HCT116 (cell line): ENCODE measurements around the gene ASB4. TPM values are rescaled to one million over a fixed set of nuclear protein-coding genes. Genes with fewer than 3 reads are reported as not detected.

ENCODE experiments used
- ATAC-seq: fragments of 200-7000 bp; cut with Tn5 transposase; 2 replicates; pipeline ENCODE4 v1.9.1; 2020; ENCODE audit warnings: mild to moderate bottlenecking, moderate library complexity
- BruUV-seq: library from RNA; stranded (reverse); fragments of 400-500 nt; replicated peaks from 2 replicates; lab custom pipeline; 2021; lab: Mats Ljungman, UMichigan
- CTCF ChIA-PET: fragments of 300-600 bp; sonication (Branson Sonifier 250); formaldehyde crosslinking; loops from one replicate; lab custom pipeline; 2021; ENCODE audit warnings: antibody characterized with exemption; lab: Charles Lee
- POLR2A ChIA-PET: fragments of 300-600, 350-600 bp; sonication (Branson Sonifier 250); formaldehyde crosslinking; loops from one replicate; lab custom pipeline; 2021; ENCODE audit warnings: antibody characterized with exemption; lab: Charles Lee
- RAD21 ChIA-PET, 2 experiments: fragments of 300-600 bp; sonication (Branson Sonifier 250); formaldehyde crosslinking; loops; one replicate each; lab custom pipeline; 2023; ENCODE audit warnings: low total read pairs in 2 of 2; ENCODE audit not compliant: uncharacterized antibody in 2 of 2, unreplicated experiment in 2 of 2, low non-redundant PET in 1 of 2; lab: Charles Lee
- DNase-seq: peaks from one replicate; pipeline ENCODE4 v3.0.0-alpha.2; 2010; ENCODE audit warnings: low read depth, low spot score
- H2AFZ ChIP-seq: fragments of 200-600 bp; shearing (Covaris generic), sonication (generic); 2 replicates; pipeline ENCODE4 v1.6.1; 2017; ENCODE audit warnings: low read depth, mixed run types, mixed read lengths, antibody characterized with exemption, low read length; ENCODE audit not compliant: poor library complexity, severe bottlenecking
- H3K27ac ChIP-seq: 2 replicates; pipeline ENCODE4 v1.5.1; 2012; ENCODE audit warnings: low read depth, low read length
- H3K27me3 ChIP-seq: fragments of 200-600 bp; sonication (generic); 2 replicates; pipeline ENCODE4 v1.6.1; 2016; ENCODE audit warnings: mixed run types, low read length, mixed read lengths; ENCODE audit not compliant: insufficient read depth
- H3K36me3 ChIP-seq, 2 experiments: fragments of 200-500 bp in 1 of 2; fragments of 200-600 bp in 1 of 2; sonication (Bioruptor generic) in 1 of 2; sonication (generic) in 1 of 2; 2 replicates each; pipeline versions ENCODE4 v1.5.1 to v1.6.1; 2014 to 2016; ENCODE audit warnings: low read length in 2 of 2, inconsistent platforms in 1 of 2, mixed read lengths in 1 of 2, mixed run types in 1 of 2; ENCODE audit not compliant: insufficient read depth in 2 of 2, control insufficient read depth in 1 of 2
- H3K4me1 ChIP-seq, 2 experiments: fragments of 200-600 bp in 1 of 2; sonication (generic) in 1 of 2; 2 replicates each; pipeline versions ENCODE4 v1.5.1 to v1.6.1; 2012 to 2017; ENCODE audit warnings: low read length in 2 of 2, inconsistent platforms in 1 of 2, mild to moderate bottlenecking in 1 of 2, mixed read lengths in 1 of 2, mixed run types in 1 of 2, moderate library complexity in 1 of 2; ENCODE audit not compliant: insufficient read depth in 2 of 2, control insufficient read depth in 1 of 2
- H3K4me2 ChIP-seq: fragments of 200-600 bp; sonication (generic); 2 replicates; pipeline ENCODE4 v1.6.1; 2017; ENCODE audit warnings: mixed run types, low read length, mixed read lengths
- H3K4me3 ChIP-seq, 2 experiments: fragments of 200-600 bp in 1 of 2; sonication (generic) in 1 of 2; replicated peaks in 1 of 2; 2 replicates each; pipeline ENCODE4 v1.5.1; 2011 to 2016; ENCODE audit warnings: low read length in 2 of 2, control low read depth in 1 of 2, low read depth in 1 of 2, mild to moderate bottlenecking in 1 of 2, mixed read lengths in 1 of 2, mixed run types in 1 of 2
- H3K79me2 ChIP-seq: fragments of 200-600 bp; sonication (generic); 2 replicates; pipeline ENCODE4 v1.6.1; 2017; ENCODE audit warnings: mild to moderate bottlenecking, mixed run types, low read length, moderate library complexity, mixed read lengths; ENCODE audit not compliant: insufficient read depth
- H3K9ac ChIP-seq: fragments of 200-600 bp; sonication (generic); 2 replicates; pipeline ENCODE4 v1.6.1; 2016; ENCODE audit warnings: low read length, mixed read lengths
- H3K9me2 ChIP-seq: fragments of 200-600 bp; sonication (generic), shearing (Covaris generic); 2 replicates; pipeline ENCODE4 v1.6.1; 2017; ENCODE audit warnings: mixed run types, mild to moderate bottlenecking, moderate library complexity; ENCODE audit not compliant: insufficient read depth
- H3K9me3 ChIP-seq, 2 experiments: fragments of 200-500 bp in 1 of 2; fragments of 200-600 bp in 1 of 2; sonication (Bioruptor generic) in 1 of 2; sonication (generic) in 1 of 2; 2 replicates each; pipeline ENCODE4 v1.6.1; 2014 to 2017; ENCODE audit warnings: low read length in 2 of 2, mixed read lengths in 2 of 2, inconsistent platforms in 1 of 2, low read depth in 1 of 2, mild to moderate bottlenecking in 1 of 2, mixed run types in 1 of 2, moderate library complexity in 1 of 2; ENCODE audit not compliant: control insufficient read depth in 1 of 2, insufficient read depth in 1 of 2
- H4K20me1 ChIP-seq: fragments of 200-600 bp; sonication (generic), shearing (Covaris generic); 2 replicates; pipeline ENCODE4 v1.6.1; 2017; ENCODE audit warnings: mixed run types, mild to moderate bottlenecking, moderate library complexity; ENCODE audit not compliant: insufficient read depth
- CEBPB ChIP-seq: IDR thresholded peaks from 2 replicates; pipeline ENCODE4 v1.6.1; 2012; ENCODE audit warnings: low read depth
- EGR1 ChIP-seq: IDR thresholded peaks from 2 replicates; pipeline ENCODE4 v1.6.1; 2012; ENCODE audit warnings: low read depth
- ELF1 ChIP-seq: IDR thresholded peaks from 2 replicates; pipeline ENCODE4 v1.6.1; 2012; ENCODE audit warnings: low read depth, borderline replicate concordance
- EZH2phosphoT487 ChIP-seq: fragments of 200-600 bp; IDR thresholded peaks from 2 replicates; pipeline ENCODE4 v1.6.1; 2018; ENCODE audit warnings: antibody characterized with exemption, borderline replicate concordance
- FOSL1 ChIP-seq: IDR thresholded peaks from 2 replicates; pipeline ENCODE4 v1.6.1; 2012; ENCODE audit warnings: low read depth
- JUND ChIP-seq: IDR thresholded peaks from 2 replicates; pipeline ENCODE4 v1.6.1; 2012
- SIN3A ChIP-seq: IDR thresholded peaks from 2 replicates; pipeline ENCODE4 v1.6.1; 2012; ENCODE audit warnings: low read depth
- SP1 ChIP-seq: IDR thresholded peaks from 2 replicates; pipeline ENCODE4 v1.6.1; 2012; ENCODE audit warnings: low read depth
- SRF ChIP-seq: IDR thresholded peaks from 2 replicates; pipeline ENCODE4 v1.6.1; 2012; ENCODE audit warnings: low read depth
- TCF7L2 ChIP-seq: IDR thresholded peaks from 2 replicates; pipeline ENCODE4 v1.7.0; 2011; ENCODE audit warnings: borderline replicate concordance, inconsistent platforms; ENCODE audit not compliant: insufficient read depth, insufficient read length; ENCODE audit errors: extremely low read depth
- YY1 ChIP-seq: IDR thresholded peaks from 2 replicates; pipeline ENCODE4 v1.6.1; 2011; ENCODE audit warnings: low read length, low read depth, moderate library complexity, mild to moderate bottlenecking; ENCODE audit not compliant: insufficient replicate concordance; ENCODE audit errors: extremely low read depth
- ZNF274 ChIP-seq: fragments of 200-500 bp; sonication (Bioruptor generic); IDR thresholded peaks from 2 replicates; pipeline ENCODE4 v1.6.1; 2014; ENCODE audit warnings: mild to moderate bottlenecking, low read depth, low read length, inconsistent platforms
- intact Hi-C: fragments of 100-400 bp; cut with micrococcal nuclease; formaldehyde crosslinking; loops from 2 replicates; pipeline ENCODE4 v1.10.0; 2022
- total RNA-seq: library from RNA; stranded (reverse); gene quantifications from one replicate; pipeline ENCODE4 v1.2.1, GENCODE V29; 2021; ENCODE audit not compliant: unreplicated experiment
- TF ChIP-seq, protein P1 (sequence below): IDR thresholded peaks from 2 replicates; pipeline ENCODE4 v1.6.1; 2012
- TF ChIP-seq, protein P2 (sequence below): IDR thresholded peaks from 2 replicates; pipeline ENCODE4 v1.6.1; 2012; ENCODE audit warnings: low read depth
- TF ChIP-seq, protein P3 (sequence below): IDR thresholded peaks from 2 replicates; pipeline ENCODE4 v1.6.1; 2011; ENCODE audit warnings: mild to moderate bottlenecking, low read length, moderate library complexity; ENCODE audit not compliant: insufficient replicate concordance; ENCODE audit errors: extremely low read depth
- TF ChIP-seq, protein P4 (sequence below): IDR thresholded peaks from 2 replicates; pipeline ENCODE4 v1.6.1; 2012

Gene ASB4
- total RNA-seq, 1 experiment from 2014 or later: 0.12 TPM

DNA sequence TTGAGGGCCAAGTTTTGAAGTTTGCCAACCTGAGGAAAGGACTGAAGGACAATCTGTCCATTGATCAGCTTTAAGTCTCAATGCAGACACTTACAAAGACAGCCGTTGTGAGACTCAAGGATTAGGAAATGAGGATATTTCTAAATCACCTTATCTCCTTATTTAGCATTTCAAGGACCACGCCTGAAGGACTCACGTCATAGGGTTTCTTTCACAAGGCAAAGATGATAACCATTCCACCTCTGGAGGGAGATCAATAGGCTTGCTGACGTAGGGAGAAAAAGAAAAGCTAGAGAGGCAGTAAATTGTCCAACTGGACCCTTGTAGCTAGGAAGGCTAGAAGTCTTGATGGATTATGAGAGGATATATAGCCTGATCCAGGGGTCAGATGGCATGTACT lies 3.3 kb upstream of the ASB4 start:
- ChIA-PET CTCF (interaction anchor here (0.9 to 2.0 kb wide), 2 partner anchors 205 to 208 kb away, joined by 4 read pairs; no protein-coding TSS in a partner anchor), POLR2A (no interaction called here), RAD21 (no interaction called here)
- H3K9me3 ChIP-seq: no peaks in the 10 kb centered on the region
- TF ChIP-seq EGR1 (no peak), ZNF274 (no peak), EZH2phosphoT487 (no peak)
- intact Hi-C loops: no loop called here
- no peaks in the 10 kb centered on the region for H3K27me3 ChIP-seq
- H3K36me3 ChIP-seq: no peaks in the 10 kb centered on the region
- no peak overlapping the region for H3K27ac ChIP-seq
- H3K9me2 ChIP-seq: no peaks in the 10 kb centered on the region
- no peaks in the 10 kb centered on the region for H4K20me1 ChIP-seq
- H3K4me2 ChIP-seq: no peak overlapping the region
- ATAC-seq: no peak
- no peaks in the 10 kb centered on the region for H3K4me1 ChIP-seq
- no peak overlapping the region for H3K4me3 ChIP-seq
- BruUV-seq: no TSS peak
- no peak overlapping the region for H2AFZ ChIP-seq
- no peak for DNase-seq
- no peaks in the 10 kb centered on the region for H3K79me2 ChIP-seq
- H3K9ac ChIP-seq: no peak overlapping the region

DNA sequence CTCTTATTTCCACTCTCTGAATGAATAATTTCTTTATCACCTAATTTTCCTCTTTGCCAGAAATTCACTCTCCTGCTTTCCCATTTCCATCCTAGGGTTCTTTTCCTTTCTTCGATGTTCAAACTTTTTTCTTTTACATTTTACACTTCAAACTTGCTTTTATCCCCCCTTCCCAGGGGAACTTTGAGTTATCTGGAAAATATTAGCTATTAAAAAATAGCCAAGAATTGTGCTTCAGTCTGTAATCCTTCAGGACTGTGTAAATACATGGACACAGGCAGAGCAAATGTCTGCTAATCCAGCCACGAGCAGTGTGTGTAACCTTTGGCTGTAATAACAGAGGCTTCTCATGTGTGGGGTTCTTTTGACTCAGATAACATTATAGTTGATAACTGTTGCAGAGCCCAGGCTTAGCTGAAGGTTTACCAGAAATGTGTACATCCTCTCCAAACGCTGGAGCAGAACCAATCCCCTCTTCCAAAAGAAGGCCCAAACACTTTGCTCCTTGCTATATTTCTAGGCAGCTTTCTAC lies 4.6 kb downstream of the ASB4 start:
- H3K4me3 ChIP-seq: no peak overlapping the region
- TF ChIP-seq, protein P1, sequence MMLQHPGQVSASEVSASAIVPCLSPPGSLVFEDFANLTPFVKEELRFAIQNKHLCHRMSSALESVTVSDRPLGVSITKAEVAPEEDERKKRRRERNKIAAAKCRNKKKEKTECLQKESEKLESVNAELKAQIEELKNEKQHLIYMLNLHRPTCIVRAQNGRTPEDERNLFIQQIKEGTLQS: no peak
- TF ChIP-seq, protein P2, sequence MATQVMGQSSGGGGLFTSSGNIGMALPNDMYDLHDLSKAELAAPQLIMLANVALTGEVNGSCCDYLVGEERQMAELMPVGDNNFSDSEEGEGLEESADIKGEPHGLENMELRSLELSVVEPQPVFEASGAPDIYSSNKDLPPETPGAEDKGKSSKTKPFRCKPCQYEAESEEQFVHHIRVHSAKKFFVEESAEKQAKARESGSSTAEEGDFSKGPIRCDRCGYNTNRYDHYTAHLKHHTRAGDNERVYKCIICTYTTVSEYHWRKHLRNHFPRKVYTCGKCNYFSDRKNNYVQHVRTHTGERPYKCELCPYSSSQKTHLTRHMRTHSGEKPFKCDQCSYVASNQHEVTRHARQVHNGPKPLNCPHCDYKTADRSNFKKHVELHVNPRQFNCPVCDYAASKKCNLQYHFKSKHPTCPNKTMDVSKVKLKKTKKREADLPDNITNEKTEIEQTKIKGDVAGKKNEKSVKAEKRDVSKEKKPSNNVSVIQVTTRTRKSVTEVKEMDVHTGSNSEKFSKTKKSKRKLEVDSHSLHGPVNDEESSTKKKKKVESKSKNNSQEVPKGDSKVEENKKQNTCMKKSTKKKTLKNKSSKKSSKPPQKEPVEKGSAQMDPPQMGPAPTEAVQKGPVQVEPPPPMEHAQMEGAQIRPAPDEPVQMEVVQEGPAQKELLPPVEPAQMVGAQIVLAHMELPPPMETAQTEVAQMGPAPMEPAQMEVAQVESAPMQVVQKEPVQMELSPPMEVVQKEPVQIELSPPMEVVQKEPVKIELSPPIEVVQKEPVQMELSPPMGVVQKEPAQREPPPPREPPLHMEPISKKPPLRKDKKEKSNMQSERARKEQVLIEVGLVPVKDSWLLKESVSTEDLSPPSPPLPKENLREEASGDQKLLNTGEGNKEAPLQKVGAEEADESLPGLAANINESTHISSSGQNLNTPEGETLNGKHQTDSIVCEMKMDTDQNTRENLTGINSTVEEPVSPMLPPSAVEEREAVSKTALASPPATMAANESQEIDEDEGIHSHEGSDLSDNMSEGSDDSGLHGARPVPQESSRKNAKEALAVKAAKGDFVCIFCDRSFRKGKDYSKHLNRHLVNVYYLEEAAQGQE: no peak
- TF ChIP-seq SRF (no peak), SIN3A (no peak), SP1 (no peak), CEBPB (no peak), ELF1 (no peak), JUND (no peak), FOSL1 (no peak), TCF7L2 (no peak), YY1 (no peak)
- TF ChIP-seq, protein P3, sequence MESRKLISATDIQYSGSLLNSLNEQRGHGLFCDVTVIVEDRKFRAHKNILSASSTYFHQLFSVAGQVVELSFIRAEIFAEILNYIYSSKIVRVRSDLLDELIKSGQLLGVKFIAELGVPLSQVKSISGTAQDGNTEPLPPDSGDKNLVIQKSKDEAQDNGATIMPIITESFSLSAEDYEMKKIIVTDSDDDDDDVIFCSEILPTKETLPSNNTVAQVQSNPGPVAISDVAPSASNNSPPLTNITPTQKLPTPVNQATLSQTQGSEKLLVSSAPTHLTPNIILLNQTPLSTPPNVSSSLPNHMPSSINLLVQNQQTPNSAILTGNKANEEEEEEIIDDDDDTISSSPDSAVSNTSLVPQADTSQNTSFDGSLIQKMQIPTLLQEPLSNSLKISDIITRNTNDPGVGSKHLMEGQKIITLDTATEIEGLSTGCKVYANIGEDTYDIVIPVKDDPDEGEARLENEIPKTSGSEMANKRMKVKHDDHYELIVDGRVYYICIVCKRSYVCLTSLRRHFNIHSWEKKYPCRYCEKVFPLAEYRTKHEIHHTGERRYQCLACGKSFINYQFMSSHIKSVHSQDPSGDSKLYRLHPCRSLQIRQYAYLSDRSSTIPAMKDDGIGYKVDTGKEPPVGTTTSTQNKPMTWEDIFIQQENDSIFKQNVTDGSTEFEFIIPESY: no peak
- TF ChIP-seq, protein P4, sequence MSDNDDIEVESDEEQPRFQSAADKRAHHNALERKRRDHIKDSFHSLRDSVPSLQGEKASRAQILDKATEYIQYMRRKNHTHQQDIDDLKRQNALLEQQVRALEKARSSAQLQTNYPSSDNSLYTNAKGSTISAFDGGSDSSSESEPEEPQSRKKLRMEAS: no peak

More for the DNA sequence above, 4.6 kb downstream of the ASB4 start:
- no peaks in the 10 kb centered on the region for H3K36me3 ChIP-seq
- no peaks in the 10 kb centered on the region for H3K9me3 ChIP-seq
- no peaks in the 10 kb centered on the region for H3K27me3 ChIP-seq
- ChIA-PET POLR2A (no interaction called here), CTCF (interaction anchor here (1.4 to 4.7 kb wide), 5 partner anchors 12 to 200 kb away, joined by 3 to 19 read pairs (median 10); no protein-coding TSS in a partner anchor), RAD21 (no interaction called here)
- ATAC-seq: no peak
- intact Hi-C loops: no loop called here
- no peak for DNase-seq
- H3K27ac ChIP-seq: no peak overlapping the region
- no peaks in the 10 kb centered on the region for H4K20me1 ChIP-seq
- H3K4me2 ChIP-seq: no peak overlapping the region
- peaks cover 20 to 30% of the 10 kb centered on the region in 2 experiments for H3K4me1 ChIP-seq
- H3K79me2 ChIP-seq: no peaks in the 10 kb centered on the region
- no peaks in the 10 kb centered on the region for H3K9me2 ChIP-seq
- no peak overlapping the region for H2AFZ ChIP-seq
- no TSS peak for BruUV-seq
- H3K9ac ChIP-seq: no peak overlapping the region
